Stimulated activated CD4-positive, alpha-beta T cell treated with anti-CD3 and anti-CD28 coated beads, Interleukin-4, amount 100 ng/mL, for 48 hours (primary cell): ENCODE measurements around the gene PLRG1.
A peak's percentile ranks its signal among the peaks of the same experiment; 100 is the strongest.

ENCODE experiments used
- DNase-seq, 2 donors: peaks; one replicate each; pipeline ENCODE4 v3.0.0-alpha.2; 2020; ENCODE audit warnings: low read depth in 2 of 2

The PLRG1 gene

GRCh38 chr4:154519214-154519613 is 31.0 kb downstream of the PLRG1 start:
- DNase-seq: no peak

GRCh38 chr4:154517591-154517990 is 32.6 kb downstream of the PLRG1 start:
- no peak for DNase-seq

GRCh38 chr4:154516318-154517029 is 33.7 kb downstream of the PLRG1 start:
- DNase-seq: no peak

GRCh38 chr4:154511981-154512380 is 38.2 kb downstream of the PLRG1 start:
- no peak for DNase-seq

GRCh38 chr4:154511548-154511947 is 38.7 kb downstream of the PLRG1 start:
- no peak for DNase-seq

GRCh38 chr4:154507156-154507555 is 43.0 kb downstream of the PLRG1 start:
- no peak for DNase-seq

- no peak for DNase-seq
Observed at GRCh38 chr4:154506253-154506652, 43.9 kb downstream of the PLRG1 start.

GRCh38 chr4:154503598-154503997 is 46.6 kb downstream of the PLRG1 start:
- DNase-seq: no peak

GRCh38 chr4:154502111-154502510 is 48.1 kb downstream of the PLRG1 start:
- no peak for DNase-seq

- DNase-seq: no peak
Observed at GRCh38 chr4:154497889-154498288, 52.3 kb downstream of the PLRG1 start.

- DNase-seq: no peak
Observed at GRCh38 chr4:154495867-154496266, 54.3 kb downstream of the PLRG1 start.

- no peak for DNase-seq
Observed at GRCh38 chr4:154492288-154492687, 57.9 kb downstream of the PLRG1 start.

- DNase-seq: peak; percentile 4 to 8
Observed at GRCh38 chr4:154491341-154492271, 58.6 kb downstream of the PLRG1 start, which contains the start of gene DCHS2. Gene DCHS2 (minus strand): TSS chr4:154491799. CDS start chr4:154491355, 444 bp downstream.

- DNase-seq: peak in 1 of 2 donors; percentile 8
Observed at GRCh38 chr4:154490583-154491340, 59.4 kb downstream of the PLRG1 start.

GRCh38 chr4:154490234-154490582 is 60.0 kb downstream of the PLRG1 start:
- DNase-seq: no peak

GRCh38 chr4:154489558-154490233 is 60.5 kb downstream of the PLRG1 start:
- DNase-seq: no peak

GRCh38 chr4:154487145-154487544 is 63.1 kb downstream of the PLRG1 start:
- DNase-seq: no peak

- DNase-seq: no peak
Observed at GRCh38 chr4:154485127-154485773, 65.0 kb downstream of the PLRG1 start.
